H9 (cell line): Measurements from ENCODE around the gene DHCR24. TPM values are rescaled to one million over a fixed set of nuclear protein-coding genes. Genes with fewer than 3 reads are reported as not detected.

ENCODE experiments used
- DNase-seq: peaks from one replicate; pipeline ENCODE4 v3.0.0-alpha.2; 2017
- H2AFZ ChIP-seq: one replicate; pipeline ENCODE4 v1.6.1; 2013; ENCODE audit warnings: mild to moderate bottlenecking, low read length, control low read depth, moderate library complexity
- H2AK5ac ChIP-seq: 2 replicates; pipeline ENCODE4 v1.6.1; 2013; ENCODE audit warnings: low read length, control low read depth, mixed read lengths; ENCODE audit not compliant: insufficient read length
- H2BK120ac ChIP-seq: one replicate; pipeline ENCODE4 v1.6.1; 2013; ENCODE audit warnings: low read depth, mild to moderate bottlenecking, low read length, control low read depth, inconsistent platforms; ENCODE audit not compliant: poor library complexity, severe bottlenecking
- H2BK12ac ChIP-seq: 2 replicates; pipeline ENCODE4 v1.6.1; 2013; ENCODE audit warnings: low read length, control low read depth, mixed read lengths, low read depth; ENCODE audit not compliant: insufficient read length
- H2BK15ac ChIP-seq: 2 replicates; pipeline ENCODE4 v1.6.1; 2013; ENCODE audit warnings: low read depth, low read length, control low read depth
- H2BK20ac ChIP-seq: one replicate; pipeline ENCODE4 v1.6.1; 2013; ENCODE audit warnings: low read depth, mild to moderate bottlenecking, low read length, control low read depth, inconsistent platforms; ENCODE audit not compliant: poor library complexity, severe bottlenecking
- H2BK5ac ChIP-seq: 2 replicates; pipeline ENCODE4 v1.6.1; 2013; ENCODE audit warnings: low read length, control low read depth, mixed read lengths; ENCODE audit not compliant: insufficient read length
- H3K14ac ChIP-seq: 2 replicates; pipeline ENCODE4 v1.6.1; 2013; ENCODE audit warnings: low read length, control low read depth; ENCODE audit not compliant: insufficient read depth
- H3K18ac ChIP-seq: 2 replicates; pipeline ENCODE4 v1.6.1; 2013; ENCODE audit warnings: low read depth, mild to moderate bottlenecking, mixed read lengths, low read length, control low read depth; ENCODE audit not compliant: insufficient read length
- H3K23ac ChIP-seq: 2 replicates; pipeline ENCODE4 v1.6.1; 2013; ENCODE audit warnings: low read length, control low read depth, mixed read lengths, low read depth; ENCODE audit not compliant: insufficient read length
- H3K23me2 ChIP-seq: 2 replicates; pipeline ENCODE4 v1.6.1; 2013; ENCODE audit warnings: low read depth, mild to moderate bottlenecking, mixed read lengths, low read length, control low read depth; ENCODE audit not compliant: insufficient read length, poor library complexity, severe bottlenecking
- H3K27ac ChIP-seq: 2 replicates; pipeline ENCODE4 v1.5.1; 2013; ENCODE audit warnings: low read length, control low read depth, mixed read lengths, low read depth; ENCODE audit not compliant: insufficient read length
- H3K27me3 ChIP-seq: 2 replicates; pipeline ENCODE4 v1.6.1; 2013; ENCODE audit warnings: low read length, control low read depth, inconsistent platforms; ENCODE audit not compliant: insufficient read depth
- H3K4ac ChIP-seq: 2 replicates; pipeline ENCODE4 v1.6.1; 2013; ENCODE audit warnings: low read depth, mild to moderate bottlenecking, control low read depth, inconsistent platforms, low read length, moderate library complexity
- H3K4me1 ChIP-seq: 2 replicates; pipeline ENCODE4 v1.6.1; 2013; ENCODE audit warnings: low read length, control low read depth, inconsistent platforms; ENCODE audit not compliant: insufficient read depth
- H3K4me2 ChIP-seq: 2 replicates; pipeline ENCODE4 v1.6.1; 2013; ENCODE audit warnings: low read length, control low read depth, mixed read lengths; ENCODE audit not compliant: insufficient read length, insufficient read depth
- H3K56ac ChIP-seq: 2 replicates; pipeline ENCODE4 v1.6.1; 2013; ENCODE audit warnings: low read depth, mild to moderate bottlenecking, mixed read lengths, low read length, control low read depth; ENCODE audit not compliant: insufficient read length
- H3K79me1 ChIP-seq: 2 replicates; pipeline ENCODE4 v1.6.1; 2013; ENCODE audit warnings: low read depth, mild to moderate bottlenecking, moderate library complexity, low read length, control low read depth, inconsistent platforms; ENCODE audit not compliant: insufficient read depth, poor library complexity, severe bottlenecking
- H3K79me2 ChIP-seq: 2 replicates; pipeline ENCODE4 v1.6.1; 2013; ENCODE audit warnings: low read length, control low read depth, inconsistent platforms; ENCODE audit not compliant: insufficient read depth
- H3K9ac ChIP-seq: 2 replicates; pipeline ENCODE4 v1.6.1; 2013; ENCODE audit warnings: low read length, control low read depth, mixed read lengths; ENCODE audit not compliant: insufficient read length; ENCODE audit errors: extremely low read depth
- H3K9me3 ChIP-seq: one replicate; pipeline ENCODE4 v1.6.1; 2013; ENCODE audit warnings: low read depth, low read length, inconsistent platforms; ENCODE audit not compliant: control insufficient read depth
- H3T11ph ChIP-seq: one replicate; pipeline ENCODE4 v1.6.1; 2013; ENCODE audit warnings: mild to moderate bottlenecking, low read length, control low read depth, inconsistent platforms
- H4K20me1 ChIP-seq: one replicate; pipeline ENCODE4 v1.6.1; 2013; ENCODE audit not compliant: control insufficient read depth, insufficient read length, insufficient read depth
- H4K5ac ChIP-seq: 2 replicates; pipeline ENCODE4 v1.6.1; 2013; ENCODE audit warnings: low read depth, mild to moderate bottlenecking, mixed read lengths, low read length, control low read depth; ENCODE audit not compliant: insufficient read length
- H4K8ac ChIP-seq: replicated peaks from 2 replicates; pipeline ENCODE4 v1.6.1; 2013; ENCODE audit warnings: low read length, control low read depth, mixed read lengths, low read depth; ENCODE audit not compliant: insufficient read length
- H4K91ac ChIP-seq: 2 replicates; pipeline ENCODE4 v1.6.1; 2013; ENCODE audit warnings: low read depth, mild to moderate bottlenecking, moderate library complexity, mixed read lengths, low read length, control low read depth; ENCODE audit not compliant: insufficient read length
- H3K27ac Mint-ChIP-seq, 3 experiments: 2 replicates in 2 of 3; 3 replicates in 1 of 3; pipeline ENCODE4 v1.8.0; 2020 to 2021; ENCODE audit warnings: mixed read lengths in 3 of 3, mild to moderate bottlenecking in 1 of 3, moderate library complexity in 1 of 3
- H3K27me3 Mint-ChIP-seq: 2 replicates; pipeline ENCODE4 v1.8.0; 2021; ENCODE audit warnings: low read depth, mild to moderate bottlenecking, moderate library complexity, mixed read lengths
- H3K36me3 Mint-ChIP-seq, 3 experiments: 2 replicates in 2 of 3; 3 replicates in 1 of 3; pipeline ENCODE4 v1.8.0; 2020 to 2021; ENCODE audit warnings: low read depth in 3 of 3, mixed read lengths in 3 of 3; ENCODE audit not compliant: insufficient read depth in 1 of 3
- H3K4me1 Mint-ChIP-seq, 2 experiments: 2 replicates each; pipeline ENCODE4 v1.8.0; 2020; ENCODE audit warnings: mixed read lengths in 2 of 2
- H3K4me3 Mint-ChIP-seq, 2 experiments: 2 replicates in 1 of 2; 3 replicates in 1 of 2; pipeline ENCODE4 v1.8.0; 2020 to 2021; ENCODE audit warnings: mild to moderate bottlenecking in 2 of 2, mixed read lengths in 2 of 2, moderate library complexity in 1 of 2
- H3K9me3 Mint-ChIP-seq, 2 experiments: 2 replicates in 1 of 2; 3 replicates in 1 of 2; pipeline ENCODE4 v1.8.0; 2020; ENCODE audit warnings: mild to moderate bottlenecking in 2 of 2, mixed read lengths in 2 of 2, moderate library complexity in 1 of 2
- WGBS: extraction: QIAGEN DNeasy Blood & Tissue Kit; methylation state at CpG from one replicate; pipeline ENCODE4 v1.1.7; 2013; ENCODE audit warnings: missing lambda C conversion rate, low lambda C conversion rate, mixed read lengths; ENCODE audit not compliant: insufficient read length; ENCODE audit errors: extremely low coverage; 5-methylcytosine and 5-hydroxymethylcytosine counted together
- total RNA-seq: library from RNA; stranded (reverse); gene quantifications from 2 replicates; pipeline ENCODE4 v1.2.1, GENCODE V29; 2021
- TF ChIP-seq, protein P1 (sequence below): fragments of 200-600 bp; sonication (generic); conservative IDR thresholded peaks from 3 replicates; pipeline ENCODE4 v1.8.0; 2021; ENCODE audit warnings: antibody characterized with exemption, mild to moderate bottlenecking

The DHCR24 gene
- total RNA-seq, 1 experiment from 2014 or later = 318 TPM

- H3K27ac Mint-ChIP-seq = no peak overlapping the region; a peak in 1 of 7 replicates
- no peak overlapping the region for H4K91ac ChIP-seq
These were observed 35.2 kb upstream of the DHCR24 start for GRCh38 chr1:54922040-54922761.

More at GRCh38 chr1:54922040-54922761, 35.2 kb upstream of the DHCR24 start:
- no peak overlapping the region for H2BK12ac ChIP-seq
- no peak for DNase-seq
- H2BK20ac ChIP-seq = no peak overlapping the region
- no peak overlapping the region for H2BK120ac ChIP-seq
- no peak overlapping the region for H3K9ac ChIP-seq
- no peak overlapping the region for H3K4me2 ChIP-seq
- H3K14ac ChIP-seq = no peak overlapping the region
- no peak overlapping the region for H2BK5ac ChIP-seq
- peaks cover 10% of the 10 kb centered on the region for H3K27me3 Mint-ChIP-seq
- H3T11ph ChIP-seq = no peak overlapping the region
- no peak overlapping the region for H4K5ac ChIP-seq
- H3K18ac ChIP-seq = no peak overlapping the region
- no peak overlapping the region for H3K27ac ChIP-seq
- TF ChIP-seq, protein P1, sequence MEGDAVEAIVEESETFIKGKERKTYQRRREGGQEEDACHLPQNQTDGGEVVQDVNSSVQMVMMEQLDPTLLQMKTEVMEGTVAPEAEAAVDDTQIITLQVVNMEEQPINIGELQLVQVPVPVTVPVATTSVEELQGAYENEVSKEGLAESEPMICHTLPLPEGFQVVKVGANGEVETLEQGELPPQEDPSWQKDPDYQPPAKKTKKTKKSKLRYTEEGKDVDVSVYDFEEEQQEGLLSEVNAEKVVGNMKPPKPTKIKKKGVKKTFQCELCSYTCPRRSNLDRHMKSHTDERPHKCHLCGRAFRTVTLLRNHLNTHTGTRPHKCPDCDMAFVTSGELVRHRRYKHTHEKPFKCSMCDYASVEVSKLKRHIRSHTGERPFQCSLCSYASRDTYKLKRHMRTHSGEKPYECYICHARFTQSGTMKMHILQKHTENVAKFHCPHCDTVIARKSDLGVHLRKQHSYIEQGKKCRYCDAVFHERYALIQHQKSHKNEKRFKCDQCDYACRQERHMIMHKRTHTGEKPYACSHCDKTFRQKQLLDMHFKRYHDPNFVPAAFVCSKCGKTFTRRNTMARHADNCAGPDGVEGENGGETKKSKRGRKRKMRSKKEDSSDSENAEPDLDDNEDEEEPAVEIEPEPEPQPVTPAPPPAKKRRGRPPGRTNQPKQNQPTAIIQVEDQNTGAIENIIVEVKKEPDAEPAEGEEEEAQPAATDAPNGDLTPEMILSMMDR = no peak
- H3K23ac ChIP-seq = no peak overlapping the region
- H3K23me2 ChIP-seq = no peaks in the 10 kb centered on the region
- H3K4me1 ChIP-seq = no peaks in the 10 kb centered on the region
- H4K20me1 ChIP-seq = no peaks in the 10 kb centered on the region
- H3K4me1 Mint-ChIP-seq = peaks cover 30 to 38% of the 10 kb centered on the region in 2 experiments
- peaks cover 3 to 9% (median 4%) of the 10 kb centered on the region in 3 experiments; a peak in 5 of 7 replicates for H3K36me3 Mint-ChIP-seq
- H2BK15ac ChIP-seq = no peak overlapping the region
- H4K8ac ChIP-seq = no peak overlapping the region
- no peaks in the 10 kb centered on the region for H3K79me1 ChIP-seq
- H2AK5ac ChIP-seq = no peak overlapping the region
- H3K9me3 ChIP-seq = no peaks in the 10 kb centered on the region
- H3K4me3 Mint-ChIP-seq = no peak overlapping the region
- H3K79me2 ChIP-seq = no peaks in the 10 kb centered on the region
- no CpG with 5 or more reads among the region's 4 CpGs for WGBS
- H3K27me3 ChIP-seq = no peaks in the 10 kb centered on the region
- no peak overlapping the region for H2AFZ ChIP-seq
- H3K9me3 Mint-ChIP-seq = peaks cover 7 to 14% of the 10 kb centered on the region in 2 experiments; a peak in 4 of 5 replicates
- no peak overlapping the region for H3K56ac ChIP-seq
- H3K4ac ChIP-seq = no peak overlapping the region
